Right ventricle myocardium inferior (tissue), 1 donor: ENCODE results near the gene ATP6V0D1. TPM values are rescaled to one million over a fixed set of nuclear protein-coding genes. Genes with fewer than 3 reads are reported as not detected.
"Not testable (repeated sequence)": the region's sequence is repeated elsewhere in the genome, so short reads cannot be mapped to it uniquely, and the experiment has no call there.

Source experiments
- ATAC-seq: fragments of 200-7000 bp; cut with Tn5 transposase; one replicate; pipeline ENCODE4 v1.9.1; 2020; ENCODE audit warnings: mild to moderate bottlenecking, moderate library complexity
- DNase-seq: peaks from one replicate; pipeline ENCODE4 v3.0.0; 2021; ENCODE audit errors: missing footprints
- intact Hi-C: fragments of 100-400 bp; cut with DNase I; formaldehyde crosslinking; loops from one replicate; pipeline ENCODE4 v1.11.0; 2022
- total RNA-seq: library from RNA; stranded (reverse); fragmentation: NEBNext Ultra II Directional; extraction: Animal tissue kit (Norgen Biotek cat#: 25700); gene quantifications from one replicate; pipeline ENCODE4 v1.2.1, GENCODE V29; 2021
- donor health status: DM: no; HTN: yes; CAD: no; lungs with severe emphysema.

ATP6V0D1 gene
- total RNA-seq, 1 donor from 2014 or later = 67.7 TPM

- DNase-seq = no peak
- intact Hi-C loops = no loop called here
Observed at GRCh38 chr16:67421030-67421429, 59.9 kb downstream of the ATP6V0D1 start.

GRCh38 chr16:67419931-67420330 is 61.0 kb downstream of the ATP6V0D1 start:
- ATAC-seq (no peak), DNase-seq (no peak)
- intact Hi-C loops = no loop called here

More at GRCh38 chr16:67421030-67421429, 59.9 kb downstream of the ATP6V0D1 start:
- no peak for ATAC-seq

- DNase-seq = no peak
- ATAC-seq = no peak
- intact Hi-C loops = no loop called here
Observed at GRCh38 chr16:67419502-67419901, 61.5 kb downstream of the ATP6V0D1 start.

GRCh38 chr16:67417333-67418061 is 63.5 kb downstream of the ATP6V0D1 start:
- intact Hi-C loops = no loop called here
- ATAC-seq = no peak

GRCh38 chr16:67415872-67416793 is 64.8 kb downstream of the ATP6V0D1 start, which contains the start of gene ZDHHC1:
ZDHHC1 (minus strand) TSS chr16:67416477; CDS start chr16:67407775, 8,702 bp downstream.
- ATAC-seq = peak; percentile 97
- DNase-seq = peak; percentile 87
- intact Hi-C loops = loop anchor here (1.0 kb wide), 1 partner anchor 155 kb away; no protein-coding TSS in a partner anchor

More at GRCh38 chr16:67417333-67418061, 63.5 kb downstream of the ATP6V0D1 start:
- no peak for DNase-seq

- ATAC-seq, intact Hi-C loops, DNase-seq: not testable (repeated sequence)
Observed at GRCh38 chr16:67415421-67415820, 65.5 kb downstream of the ATP6V0D1 start.

GRCh38 chr16:67413978-67414911 is 66.7 kb downstream of the ATP6V0D1 start:
- ATAC-seq = no peak
- no peak for DNase-seq
- intact Hi-C loops = no loop called here

GRCh38 chr16:67412294-67412693 is 68.7 kb downstream of the ATP6V0D1 start:
- intact Hi-C loops = no loop called here
- DNase-seq = no peak
- ATAC-seq = no peak

- intact Hi-C loops = no loop called here
- ATAC-seq (no peak), DNase-seq (no peak)
Observed at GRCh38 chr16:67411339-67411738, 69.6 kb downstream of the ATP6V0D1 start.

- no peak for DNase-seq
- intact Hi-C loops = no loop called here
- no peak for ATAC-seq
Observed at GRCh38 chr16:67409631-67410030, 71.3 kb downstream of the ATP6V0D1 start.

- ATAC-seq (no peak), DNase-seq (no peak)
- intact Hi-C loops = no loop called here
Observed at GRCh38 chr16:67407788-67408452, 73.0 kb downstream of the ATP6V0D1 start.

- ATAC-seq = no peak
- no peak for DNase-seq
- intact Hi-C loops = no loop called here
Observed at GRCh38 chr16:67407176-67407787, 73.7 kb downstream of the ATP6V0D1 start.

- DNase-seq (no peak), ATAC-seq (peak; percentile 75)
- intact Hi-C loops = no loop called here
Observed at GRCh38 chr16:67406111-67406971, 74.6 kb downstream of the ATP6V0D1 start.

GRCh38 chr16:67405336-67405735 is 75.6 kb downstream of the ATP6V0D1 start:
- no peak for DNase-seq
- intact Hi-C loops = no loop called here
- no peak for ATAC-seq

GRCh38 chr16:67404740-67405226 is 76.2 kb downstream of the ATP6V0D1 start:
- intact Hi-C loops = no loop called here
- no peak for DNase-seq
- ATAC-seq = no peak

- intact Hi-C loops = no loop called here
- DNase-seq (no peak), ATAC-seq (no peak)
Observed at GRCh38 chr16:67403976-67404555, 76.9 kb downstream of the ATP6V0D1 start.
